Lower lobe of right lung (tissue), 2 donors: ENCODE results near the gene FRMD3. TPM values are rescaled to one million over a fixed set of nuclear protein-coding genes. Genes with fewer than 3 reads are reported as not detected.

ENCODE experiments used
- ATAC-seq, 2 donors: fragments of 200-7000 bp; cut with Tn5 transposase; one replicate each; pipeline ENCODE4 v1.9.1; 2020 to 2022; ENCODE audit warnings: mild to moderate bottlenecking in 2 of 2, moderate library complexity in 2 of 2
- DNase-seq: peaks from one replicate; pipeline ENCODE4 v3.0.0-alpha.2; 2020
- H3K27ac ChIP-seq: fragments of 200-600 bp; one replicate; pipeline ENCODE4 v1.8.0; 2022
- H3K27me3 ChIP-seq: fragments of 200-600 bp; one replicate; pipeline ENCODE4 v1.8.0; 2022; ENCODE audit warnings: low read depth
- H3K36me3 ChIP-seq: fragments of 200-600 bp; one replicate; pipeline ENCODE4 v1.8.0; 2022; ENCODE audit warnings: mild to moderate bottlenecking
- H3K4me1 ChIP-seq: fragments of 200-600 bp; one replicate; pipeline ENCODE4 v1.8.0; 2022
- H3K4me3 ChIP-seq: fragments of 200-600 bp; one replicate; pipeline ENCODE4 v1.8.0; 2022; ENCODE audit warnings: mild to moderate bottlenecking
- H3K9me3 ChIP-seq: fragments of 200-600 bp; one replicate; pipeline ENCODE4 v1.8.0; 2022
- intact Hi-C: fragments of 100-400 bp; cut with DNase I; formaldehyde crosslinking; loops from one replicate; pipeline ENCODE4 v1.11.0; 2022
- total RNA-seq: library from RNA; stranded (reverse); fragmentation: NEBNext Ultra II Directional; extraction: Animal tissue kit (Norgen Biotek cat#: 25700); gene quantifications from one replicate; pipeline ENCODE4 v1.2.1, GENCODE V29; 2021
- TF ChIP-seq, protein P1 (sequence below): fragments of 200-600 bp; IDR thresholded peaks from one replicate; pipeline ENCODE4 v1.8.0; 2022; ENCODE audit warnings: antibody characterized with exemption, mild to moderate bottlenecking
- donor health status: DM: no; HTN: yes; CAD: no; lungs with severe emphysema.

Gene FRMD3
- total RNA-seq, 1 donor from 2014 or later, result 9.7 TPM

DNA sequence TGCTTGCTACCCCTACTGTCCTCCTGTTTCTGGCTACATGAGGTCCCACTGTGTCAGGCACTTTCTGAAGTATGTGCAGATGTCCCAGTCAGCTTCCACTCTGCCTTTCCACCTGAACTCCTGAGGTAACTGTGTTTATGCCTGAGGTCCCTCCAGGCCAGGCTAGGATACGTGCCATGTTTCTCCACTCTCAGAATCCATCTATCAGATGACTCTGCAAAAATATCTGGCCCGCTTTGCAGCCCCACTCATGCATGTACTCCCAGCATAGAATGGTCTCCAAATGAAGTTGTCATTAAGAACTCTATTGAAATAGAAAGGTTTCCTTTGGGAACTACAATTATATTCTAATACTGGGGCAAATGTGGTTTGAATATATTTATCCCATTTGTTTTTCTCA is 243.4 kb downstream of the FRMD3 start:
- no peaks in the 10 kb centered on the region for H3K27me3 ChIP-seq
- ATAC-seq (no peak), DNase-seq (no peak)
- no peak overlapping the region for H3K27ac ChIP-seq
- peaks cover 7% of the 10 kb centered on the region for H3K36me3 ChIP-seq
- H3K4me1 ChIP-seq, result no peaks in the 10 kb centered on the region
- TF ChIP-seq, protein P1, sequence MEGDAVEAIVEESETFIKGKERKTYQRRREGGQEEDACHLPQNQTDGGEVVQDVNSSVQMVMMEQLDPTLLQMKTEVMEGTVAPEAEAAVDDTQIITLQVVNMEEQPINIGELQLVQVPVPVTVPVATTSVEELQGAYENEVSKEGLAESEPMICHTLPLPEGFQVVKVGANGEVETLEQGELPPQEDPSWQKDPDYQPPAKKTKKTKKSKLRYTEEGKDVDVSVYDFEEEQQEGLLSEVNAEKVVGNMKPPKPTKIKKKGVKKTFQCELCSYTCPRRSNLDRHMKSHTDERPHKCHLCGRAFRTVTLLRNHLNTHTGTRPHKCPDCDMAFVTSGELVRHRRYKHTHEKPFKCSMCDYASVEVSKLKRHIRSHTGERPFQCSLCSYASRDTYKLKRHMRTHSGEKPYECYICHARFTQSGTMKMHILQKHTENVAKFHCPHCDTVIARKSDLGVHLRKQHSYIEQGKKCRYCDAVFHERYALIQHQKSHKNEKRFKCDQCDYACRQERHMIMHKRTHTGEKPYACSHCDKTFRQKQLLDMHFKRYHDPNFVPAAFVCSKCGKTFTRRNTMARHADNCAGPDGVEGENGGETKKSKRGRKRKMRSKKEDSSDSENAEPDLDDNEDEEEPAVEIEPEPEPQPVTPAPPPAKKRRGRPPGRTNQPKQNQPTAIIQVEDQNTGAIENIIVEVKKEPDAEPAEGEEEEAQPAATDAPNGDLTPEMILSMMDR, result no peak
- H3K4me3 ChIP-seq, result no peak overlapping the region
- H3K9me3 ChIP-seq, result no peaks in the 10 kb centered on the region
- intact Hi-C loops, result no loop called here

DNA sequence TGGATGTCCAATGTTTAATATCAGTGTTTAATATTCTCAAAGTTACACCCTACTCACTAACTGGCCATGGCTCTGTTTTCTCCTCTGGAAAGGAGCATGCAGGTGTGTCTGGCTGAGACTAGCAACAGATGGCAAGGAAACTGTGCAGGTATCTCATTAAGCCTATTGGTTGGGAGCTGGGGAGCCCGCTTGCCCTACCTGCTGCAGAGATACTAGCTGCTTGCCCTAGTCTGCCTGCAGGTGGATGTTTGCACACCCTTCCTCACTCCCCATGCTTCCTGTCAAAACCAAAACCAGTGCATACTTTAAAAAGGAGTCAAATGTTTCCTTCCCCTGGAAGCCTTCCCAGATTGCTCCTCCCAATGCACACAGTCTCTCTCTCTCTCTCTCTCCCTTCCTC is 247.0 kb downstream of the FRMD3 start:
- TF ChIP-seq, protein P1, result no peak
- DNase-seq (no peak), ATAC-seq (no peak)
- Histone ChIP-seq H3K4me3 (no peak overlapping the region), H3K27me3 (no peaks in the 10 kb centered on the region), H3K27ac (no peak overlapping the region), H3K36me3 (no peaks in the 10 kb centered on the region), H3K9me3 (no peaks in the 10 kb centered on the region), H3K4me1 (no peaks in the 10 kb centered on the region)
- intact Hi-C loops, result no loop called here

DNA sequence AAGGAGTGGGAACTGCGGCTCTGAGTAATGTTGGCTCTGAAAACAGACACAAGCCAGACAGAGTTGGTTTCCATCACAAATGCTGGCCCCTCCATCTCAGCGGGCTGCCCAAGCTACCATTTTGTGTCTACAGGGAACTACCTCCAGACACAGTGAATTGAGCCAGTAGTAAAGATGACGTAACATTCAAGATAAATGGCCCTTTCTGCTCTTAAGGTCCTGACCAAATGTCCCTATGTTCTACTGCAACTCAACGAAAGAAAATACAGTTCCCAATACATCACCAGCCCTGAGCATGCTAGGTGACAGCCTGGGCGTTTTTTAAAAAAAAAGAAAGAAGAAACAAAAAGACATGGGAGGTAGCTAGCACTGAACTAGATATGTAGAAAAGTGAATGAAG is 247.5 kb downstream of the FRMD3 start:
- no peak for DNase-seq
- Histone ChIP-seq H3K4me3 (no peak overlapping the region), H3K27me3 (no peaks in the 10 kb centered on the region), H3K9me3 (no peaks in the 10 kb centered on the region), H3K36me3 (no peaks in the 10 kb centered on the region), H3K4me1 (no peaks in the 10 kb centered on the region), H3K27ac (no peak overlapping the region)
- intact Hi-C loops, result no loop called here
- TF ChIP-seq, protein P1, result no peak
- no peak for ATAC-seq

DNA sequence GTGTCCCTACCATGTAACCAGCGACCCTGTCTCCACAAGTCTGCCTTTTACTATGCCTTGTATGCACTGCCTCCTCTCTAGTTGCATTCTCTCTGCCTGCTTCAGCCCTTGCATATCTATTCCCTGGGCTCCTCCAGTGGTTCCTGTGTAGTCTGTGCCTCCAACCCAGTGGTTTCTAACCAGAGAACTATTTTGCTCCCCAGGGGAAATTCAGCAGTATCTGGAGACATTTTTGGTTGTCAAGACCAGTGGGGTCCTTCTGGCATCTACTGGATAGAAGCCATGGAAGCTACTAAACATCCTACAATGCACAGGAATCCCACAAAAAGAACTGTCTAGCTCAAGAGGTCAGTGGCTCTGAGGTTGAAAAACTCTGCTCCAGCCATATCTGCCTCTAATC is 251.2 kb downstream of the FRMD3 start:
- intact Hi-C loops, result no loop called here
- TF ChIP-seq, protein P1, result no peak

DNA sequence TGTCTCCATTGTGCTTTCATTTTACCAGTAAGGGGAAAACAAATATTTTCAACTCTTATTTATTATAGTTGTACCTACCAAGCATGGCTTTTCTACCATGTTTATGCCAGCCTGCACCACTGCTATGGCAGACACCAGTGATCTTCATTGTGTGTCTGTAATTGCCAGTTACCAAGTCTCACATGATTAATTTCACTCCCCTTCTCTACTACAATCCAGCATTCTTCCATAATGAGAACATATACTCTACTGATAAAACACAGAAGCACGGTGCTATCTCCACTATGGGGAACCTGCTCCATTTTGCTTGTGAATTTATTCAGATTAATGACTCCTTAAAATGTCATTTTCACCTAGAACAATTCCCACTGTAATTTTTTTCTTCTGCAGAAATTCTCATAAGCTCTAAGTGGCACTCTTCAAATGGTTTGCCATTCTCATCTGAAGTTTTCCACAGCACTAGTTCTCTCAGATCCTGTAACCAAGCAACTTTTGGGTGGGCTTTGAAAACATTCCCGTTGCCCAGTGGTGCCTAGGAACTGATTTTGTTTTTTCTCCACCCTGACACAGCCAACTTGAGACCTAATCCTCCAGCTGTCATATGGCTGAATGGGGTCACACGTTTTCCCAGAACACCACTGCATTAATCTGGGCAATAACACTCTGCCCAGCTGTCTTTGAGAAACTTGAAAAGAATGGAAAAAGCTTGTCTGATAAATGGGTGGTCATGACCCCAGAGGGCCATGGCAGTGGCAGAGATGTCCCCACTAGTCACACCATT is 252.6 kb downstream of the FRMD3 start:
- DNase-seq (no peak), ATAC-seq (no peak)
- no peaks in the 10 kb centered on the region for H3K9me3 ChIP-seq
- peaks cover 17% of the 10 kb centered on the region for H3K4me1 ChIP-seq
- H3K27ac ChIP-seq, result no peak overlapping the region
- no peaks in the 10 kb centered on the region for H3K36me3 ChIP-seq
- TF ChIP-seq, protein P1, result no peak
- no peak overlapping the region for H3K4me3 ChIP-seq
- H3K27me3 ChIP-seq, result no peaks in the 10 kb centered on the region
- intact Hi-C loops, result no loop called here

More for the DNA sequence above, 251.2 kb downstream of the FRMD3 start:
- no peak overlapping the region for H3K4me3 ChIP-seq
- no peak overlapping the region for H3K27ac ChIP-seq
- ATAC-seq, result no peak
- peaks cover 3% of the 10 kb centered on the region for H3K4me1 ChIP-seq
- H3K36me3 ChIP-seq, result no peaks in the 10 kb centered on the region
- H3K9me3 ChIP-seq, result no peaks in the 10 kb centered on the region
- no peaks in the 10 kb centered on the region for H3K27me3 ChIP-seq
- DNase-seq, result no peak
